Cardiac fibroblast (primary cell): ENCODE measurements around the gene FOLH1.
"Not testable (repeated sequence)": the region's sequence is repeated elsewhere in the genome, so short reads cannot be mapped to it uniquely, and the experiment has no call there.

ENCODE experiments used
- DNase-seq, 2 donors: peaks; one replicate each; pipeline versions ENCODE4 v3.0.0 to v3.0.0-alpha.2; 2010; ENCODE audit warnings: low read depth in 2 of 2
- H3K4me3 ChIP-seq, 2 donors: replicated peaks in 1 of 2; 1 replicate in 1 of 2; 2 replicates in 1 of 2; pipeline ENCODE4 v1.5.1; 2011; ENCODE audit warnings: low read depth in 2 of 2, low read length in 2 of 2, mild to moderate bottlenecking in 2 of 2, moderate library complexity in 1 of 2
- TF ChIP-seq, protein P1 (sequence below): IDR thresholded peaks from one replicate; pipeline ENCODE4 v1.5.1; 2011; ENCODE audit warnings: low read depth, mild to moderate bottlenecking, low read length, inconsistent platforms

Gene FOLH1

DNA sequence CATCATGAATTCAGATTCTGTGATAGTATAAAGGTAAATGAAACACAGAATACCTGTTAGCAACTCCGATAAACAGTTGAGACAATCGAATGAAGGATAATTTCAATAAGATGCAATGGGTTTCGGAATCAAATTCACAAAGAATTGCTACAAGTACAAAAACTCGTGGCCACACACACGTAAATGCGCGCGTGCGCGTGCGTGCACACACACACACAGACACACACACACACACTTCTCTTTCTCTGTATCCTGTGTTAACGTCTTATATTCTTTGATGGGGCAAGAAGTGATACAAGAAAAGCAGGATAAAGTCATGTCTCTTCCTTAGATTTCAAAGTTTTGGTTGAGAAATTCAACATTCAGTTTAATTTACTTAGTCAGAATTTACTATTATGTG, 57.2 kb downstream of the FOLH1 start:
- TF ChIP-seq, protein P1, sequence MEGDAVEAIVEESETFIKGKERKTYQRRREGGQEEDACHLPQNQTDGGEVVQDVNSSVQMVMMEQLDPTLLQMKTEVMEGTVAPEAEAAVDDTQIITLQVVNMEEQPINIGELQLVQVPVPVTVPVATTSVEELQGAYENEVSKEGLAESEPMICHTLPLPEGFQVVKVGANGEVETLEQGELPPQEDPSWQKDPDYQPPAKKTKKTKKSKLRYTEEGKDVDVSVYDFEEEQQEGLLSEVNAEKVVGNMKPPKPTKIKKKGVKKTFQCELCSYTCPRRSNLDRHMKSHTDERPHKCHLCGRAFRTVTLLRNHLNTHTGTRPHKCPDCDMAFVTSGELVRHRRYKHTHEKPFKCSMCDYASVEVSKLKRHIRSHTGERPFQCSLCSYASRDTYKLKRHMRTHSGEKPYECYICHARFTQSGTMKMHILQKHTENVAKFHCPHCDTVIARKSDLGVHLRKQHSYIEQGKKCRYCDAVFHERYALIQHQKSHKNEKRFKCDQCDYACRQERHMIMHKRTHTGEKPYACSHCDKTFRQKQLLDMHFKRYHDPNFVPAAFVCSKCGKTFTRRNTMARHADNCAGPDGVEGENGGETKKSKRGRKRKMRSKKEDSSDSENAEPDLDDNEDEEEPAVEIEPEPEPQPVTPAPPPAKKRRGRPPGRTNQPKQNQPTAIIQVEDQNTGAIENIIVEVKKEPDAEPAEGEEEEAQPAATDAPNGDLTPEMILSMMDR = no peak
- DNase-seq = no peak
- no peak overlapping the region for H3K4me3 ChIP-seq

DNA sequence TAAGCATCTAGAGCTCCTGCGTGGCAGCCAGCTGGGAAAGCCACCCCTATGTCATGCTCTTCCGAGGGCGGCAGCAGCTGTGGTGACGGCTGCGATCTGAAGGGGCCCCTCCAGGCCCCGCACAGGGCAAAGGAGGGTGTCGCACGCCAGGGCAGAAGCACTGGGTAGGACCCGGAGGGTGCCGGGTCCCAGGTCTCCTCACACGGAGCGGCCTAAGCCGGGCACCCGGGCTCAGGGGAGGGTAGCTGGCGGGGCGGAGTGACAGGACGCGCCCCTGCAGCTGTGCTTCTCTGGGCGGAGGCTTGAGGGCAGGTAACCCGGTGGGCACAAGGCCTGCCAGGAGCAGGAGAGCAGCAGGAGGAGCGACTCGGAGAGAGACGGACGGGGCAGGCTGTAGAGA, 106.0 kb downstream of the FOLH1 start:
- DNase-seq, H3K4me3 ChIP-seq: not testable (repeated sequence)
